Measurements from ENCODE around the gene SCAF8.

SCAF8 gene

DNA sequence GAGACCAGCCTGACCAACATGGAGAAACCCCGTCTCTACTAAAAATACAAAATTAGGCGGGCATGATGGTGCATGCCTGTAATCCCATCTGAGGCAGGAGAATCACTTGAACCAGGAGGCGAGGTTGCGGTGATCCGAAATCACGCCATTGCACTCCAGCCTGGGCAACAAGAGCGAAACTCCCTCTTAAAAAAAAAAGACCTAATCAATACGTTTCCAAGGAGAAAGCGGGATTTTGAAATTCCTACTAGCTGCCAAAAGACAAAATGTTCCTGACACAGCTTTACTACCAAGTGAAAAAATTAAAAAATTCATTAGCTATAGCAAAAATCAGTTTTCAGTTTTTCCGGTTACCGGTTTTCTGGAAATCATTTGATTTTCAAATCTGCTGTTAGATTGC, 129.3 kb downstream of the SCAF8 start:
- no peak overlapping the region for H3K4me3 ChIP-seq (ENCODE audit: low read length)
- TF ChIP-seq ZNF274 (IDR thresholded peaks at IDR 0.05; ENCODE audit: low read depth, low read length) = no peak

DNA sequence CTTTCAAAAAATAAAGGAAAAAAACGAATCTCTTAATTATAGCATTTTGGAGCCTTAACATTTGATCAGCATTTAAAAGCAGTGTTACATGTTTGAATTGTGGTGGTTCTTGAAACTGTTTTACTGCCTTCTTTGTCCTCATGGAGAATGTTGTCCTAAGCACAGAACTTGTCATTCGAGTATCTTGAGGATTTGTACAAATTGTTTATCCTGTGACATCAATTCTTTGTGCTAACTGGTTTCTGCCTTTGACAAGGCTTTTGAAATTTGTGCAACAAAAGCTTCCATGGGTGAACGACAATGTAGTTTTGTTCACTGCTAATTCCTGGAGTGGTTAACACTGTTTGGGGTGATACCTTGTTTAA, 130.8 kb downstream of the SCAF8 start:
- no peak for TF ChIP-seq ZNF274 (IDR thresholded peaks at IDR 0.05; ENCODE audit: low read depth, low read length)
- no peak overlapping the region for H3K4me3 ChIP-seq (ENCODE audit: low read length)

DNA sequence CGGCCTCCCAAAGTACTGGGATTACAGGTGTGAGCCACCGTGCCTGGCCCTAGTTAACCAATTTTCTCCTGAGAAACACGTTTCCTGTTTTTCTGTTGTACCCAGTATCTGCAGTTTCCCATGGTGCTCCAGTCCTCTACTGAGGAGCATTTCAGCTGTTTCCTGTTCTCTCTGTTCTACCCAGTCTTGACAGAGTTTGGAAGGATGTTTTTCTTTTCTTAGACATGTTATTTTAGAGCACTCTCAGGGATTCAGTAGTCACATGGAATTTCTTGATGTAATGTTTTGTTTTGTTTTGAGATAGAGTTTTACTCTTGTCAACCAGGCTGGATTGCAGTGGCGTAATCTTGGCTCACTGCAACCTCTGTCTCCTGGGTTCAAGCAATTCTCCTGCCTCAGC, 132.1 kb downstream of the SCAF8 start:
- no peak overlapping the region for H3K4me3 ChIP-seq (ENCODE audit: low read length)
- TF ChIP-seq ZNF274 (IDR thresholded peaks at IDR 0.05; ENCODE audit: low read depth, low read length) = no peak

DNA sequence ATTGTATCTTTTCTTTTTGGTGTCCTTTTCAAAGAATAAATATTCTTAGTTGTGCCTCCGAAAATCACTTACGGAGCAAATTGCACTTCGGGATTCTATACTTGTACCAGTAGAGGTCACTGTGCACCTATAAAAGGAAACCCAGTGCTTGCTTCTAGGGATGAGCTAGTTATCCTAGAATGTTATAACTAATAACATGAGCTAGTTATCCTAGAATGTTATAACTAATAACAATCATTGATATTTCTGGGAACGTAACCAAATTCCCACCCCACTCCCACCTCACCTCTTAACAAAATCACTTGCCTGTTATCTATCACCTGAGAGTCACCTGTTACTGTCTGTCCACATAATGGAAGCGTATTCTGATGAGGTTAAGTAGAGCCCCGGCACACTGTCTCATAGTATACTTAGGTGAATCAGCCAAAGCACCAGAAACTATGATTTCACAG, 135.0 kb downstream of the SCAF8 start:
- H3K4me3 ChIP-seq (ENCODE audit: low read length) = no peak overlapping the region
- no peak for TF ChIP-seq ZNF274 (IDR thresholded peaks at IDR 0.05; ENCODE audit: low read depth, low read length)

DNA sequence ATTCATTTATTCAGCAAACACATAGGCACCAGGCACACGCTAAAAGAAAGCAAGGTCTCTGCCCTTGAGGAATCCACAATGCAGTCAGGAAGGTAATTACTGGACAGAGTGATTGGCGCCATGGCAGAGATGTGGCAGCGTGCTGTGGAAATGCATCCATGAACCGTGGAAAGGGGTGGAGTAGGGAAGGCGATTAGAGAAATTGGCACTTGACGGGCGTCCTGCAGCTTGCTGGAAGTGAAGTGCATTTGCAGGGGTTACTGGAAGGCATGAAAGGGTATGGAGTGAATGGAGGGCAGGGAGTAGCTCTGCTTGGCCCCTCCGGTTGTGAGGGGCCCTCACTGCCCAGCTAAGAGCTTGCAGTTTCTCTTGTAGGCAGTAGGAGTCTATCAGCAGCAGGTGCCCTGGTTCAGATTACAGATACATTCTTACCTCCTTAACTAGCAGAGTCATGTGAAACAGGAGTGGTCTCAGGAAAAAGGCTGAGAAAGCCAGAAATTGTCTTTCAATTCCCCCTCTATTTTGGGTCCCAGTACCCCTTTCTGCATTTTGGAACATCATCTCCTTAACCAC, 139.4 kb downstream of the SCAF8 start:
- no peak for TF ChIP-seq ZNF274 (IDR thresholded peaks at IDR 0.05; ENCODE audit: low read depth, low read length)
- no peak overlapping the region for H3K4me3 ChIP-seq (ENCODE audit: low read length)

DNA sequence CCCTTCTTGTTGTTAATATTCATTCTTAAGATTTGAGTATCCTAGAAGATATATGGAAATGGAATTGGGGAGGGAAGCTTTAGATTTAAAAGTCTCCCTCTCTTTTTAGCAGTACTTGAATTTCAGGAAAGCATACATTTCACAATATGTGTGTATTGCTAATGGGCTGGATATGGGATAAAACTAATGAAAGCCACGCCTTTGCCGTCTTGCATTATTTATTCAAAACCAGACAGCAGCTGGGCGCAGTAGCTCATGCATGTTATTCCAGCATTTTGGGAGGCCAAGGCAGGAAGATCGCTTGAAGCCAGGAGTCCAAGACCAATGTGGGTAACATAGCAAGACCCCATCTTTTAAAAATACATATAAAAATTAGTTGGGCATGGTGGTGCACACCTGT, 140.3 kb downstream of the SCAF8 start:
- no peak overlapping the region for H3K4me3 ChIP-seq (ENCODE audit: low read length)
- no peak for TF ChIP-seq ZNF274 (IDR thresholded peaks at IDR 0.05; ENCODE audit: low read depth, low read length)

DNA sequence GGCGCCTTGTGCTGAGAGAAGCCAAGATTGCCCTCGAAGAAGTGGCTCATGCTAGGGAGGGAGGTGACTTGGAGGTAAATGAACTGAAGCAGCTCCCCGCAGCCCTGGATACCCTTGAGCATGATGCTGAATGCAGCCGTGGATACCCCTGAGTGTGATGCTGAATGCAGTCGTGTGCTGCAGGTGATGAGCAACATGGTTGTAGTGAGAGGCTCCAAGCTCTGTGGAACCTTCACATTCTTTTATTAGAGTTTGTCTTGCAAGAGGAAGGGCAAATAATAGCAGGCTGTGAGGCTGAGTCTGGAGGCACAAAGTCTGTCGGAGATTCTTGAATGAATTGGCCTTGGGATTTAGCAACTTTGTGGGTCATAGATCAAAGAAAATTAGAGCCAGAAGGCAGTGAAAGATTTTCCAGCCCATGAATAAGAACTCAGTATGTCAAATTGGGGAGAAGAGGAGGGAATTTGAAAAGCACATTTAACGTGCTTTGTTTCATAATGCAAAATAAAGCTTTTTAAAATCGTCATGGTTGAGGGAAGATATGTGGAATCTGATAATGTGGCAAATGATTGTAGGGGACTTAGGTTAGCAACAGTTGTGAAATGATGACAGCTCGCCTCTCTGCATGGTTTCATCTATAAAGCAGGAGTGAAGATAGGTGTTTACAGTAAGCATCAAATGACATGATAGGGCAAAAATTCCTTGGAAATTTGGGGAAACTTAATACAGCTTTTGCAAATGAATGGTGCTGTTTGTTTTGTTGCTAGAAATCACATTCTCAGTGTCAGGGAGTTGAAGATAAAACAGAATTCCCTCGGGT, 141.8 kb downstream of the SCAF8 start:
- TF ChIP-seq ZNF274 (IDR thresholded peaks at IDR 0.05; ENCODE audit: low read depth, low read length) = no peak
- H3K4me3 ChIP-seq (ENCODE audit: low read length) = no peak overlapping the region

DNA sequence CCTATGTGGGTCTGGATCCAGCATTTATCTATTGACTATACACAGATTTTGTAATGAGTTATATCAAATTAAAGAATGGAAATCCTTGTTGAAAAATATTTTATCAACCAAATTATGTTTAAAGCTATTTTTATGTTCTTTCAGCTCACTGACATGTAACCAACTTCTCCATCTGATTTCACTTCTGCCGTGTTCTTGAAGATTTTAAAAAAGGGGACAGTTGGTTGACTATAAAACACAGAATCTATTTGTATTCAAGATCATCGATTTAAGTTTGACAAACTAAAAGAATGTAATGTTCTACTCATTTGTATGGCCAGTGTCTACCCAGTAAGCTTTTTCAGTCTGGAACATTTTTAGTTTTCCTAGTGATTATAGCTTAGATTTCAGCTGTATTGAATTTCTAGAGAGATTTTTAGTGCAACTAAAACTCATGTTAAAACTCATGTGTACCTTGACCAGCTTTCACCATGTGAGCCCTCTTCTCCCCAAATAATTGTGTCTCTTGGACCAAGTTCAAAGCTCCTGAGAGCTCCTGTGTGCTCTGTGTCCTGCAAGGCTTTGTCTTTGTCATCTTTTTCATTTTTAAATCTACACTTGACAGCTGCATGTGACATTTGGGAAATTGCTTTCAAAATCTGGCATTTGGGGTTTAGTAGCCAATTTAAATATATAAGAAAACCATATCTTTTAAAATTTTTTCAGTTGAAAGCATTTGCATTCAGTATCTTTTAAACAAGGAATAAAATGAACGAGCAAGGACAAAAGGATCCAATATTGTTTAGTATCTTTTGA, 143.5 kb downstream of the SCAF8 start:
- TF ChIP-seq ZNF274 (IDR thresholded peaks at IDR 0.05; ENCODE audit: low read depth, low read length) = no peak
- no peak overlapping the region for H3K4me3 ChIP-seq (ENCODE audit: low read length)

DNA sequence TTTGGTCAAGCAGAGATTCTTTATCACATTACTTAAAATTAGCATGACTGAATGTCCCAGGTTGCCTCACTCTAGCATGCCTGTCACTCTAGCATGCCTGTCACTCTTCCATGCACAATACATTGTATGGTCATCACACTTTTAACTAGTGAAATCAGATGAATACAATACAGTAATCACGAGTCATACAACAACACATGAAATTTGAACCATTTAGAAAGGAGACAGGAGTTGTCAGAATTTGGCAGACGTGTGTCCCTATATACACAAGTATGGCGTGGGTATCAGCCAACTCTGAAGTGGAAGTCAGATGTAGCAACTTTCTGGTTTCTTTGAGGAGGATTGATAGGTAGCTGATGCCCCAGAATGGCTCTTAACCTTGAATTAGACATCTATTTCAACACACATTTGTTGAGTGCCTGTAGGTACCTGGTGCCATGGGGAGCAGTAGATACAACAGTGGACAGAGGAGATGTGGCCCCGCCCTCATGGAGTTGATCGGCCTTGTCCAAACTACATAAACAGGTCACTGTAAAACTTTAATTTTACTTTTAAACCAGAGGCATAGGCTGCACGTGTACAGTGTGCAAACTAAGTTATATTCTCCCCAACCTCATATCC, 145.8 kb downstream of the SCAF8 start:
- no peak for TF ChIP-seq ZNF274 (IDR thresholded peaks at IDR 0.05; ENCODE audit: low read depth, low read length)
- H3K4me3 ChIP-seq (ENCODE audit: low read length) = no peak overlapping the region

DNA sequence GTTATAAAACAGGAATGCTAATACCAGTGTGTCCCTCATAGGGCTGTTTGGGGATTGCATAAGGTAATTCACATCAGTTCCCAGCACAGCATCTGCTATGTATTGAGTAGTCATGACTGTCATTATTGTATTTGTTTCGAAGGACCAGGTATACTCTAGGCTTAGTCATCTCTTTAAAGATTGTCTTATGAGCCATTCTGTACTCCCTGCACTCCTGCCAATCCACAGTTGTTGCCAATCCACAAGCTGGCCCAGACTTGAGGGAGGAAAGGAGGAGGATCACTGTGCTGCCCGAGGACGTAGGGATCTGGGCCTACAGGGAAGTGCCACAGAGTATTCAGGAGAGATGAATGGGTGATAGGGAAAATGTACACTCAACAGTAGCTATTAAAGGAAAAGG, 148.9 kb downstream of the SCAF8 start:
- H3K4me3 ChIP-seq (ENCODE audit: low read length) = no peak overlapping the region
- TF ChIP-seq ZNF274 (IDR thresholded peaks at IDR 0.05; ENCODE audit: low read depth, low read length) = no peak
